ENCODE data around the gene PUS7L.

GRCh38 chr12:43744826-43745225 lies 13.8 kb downstream of the PUS7L start:
- TF ChIP-seq RAD21 (IDR thresholded peaks at IDR 0.05; ENCODE audit: low read depth): no peak
- no peak for TF ChIP-seq TAF1 (IDR thresholded peaks at IDR 0.05; ENCODE audit: low read depth)
- no peak for TF ChIP-seq EP300 (IDR thresholded peaks at IDR 0.05; ENCODE audit: borderline replicate concordance)
- TF ChIP-seq REST (IDR thresholded peaks at IDR 0.05; ENCODE audit: low read depth): no peak
